ENCODE data around the gene PLEKHN1.

DNA sequence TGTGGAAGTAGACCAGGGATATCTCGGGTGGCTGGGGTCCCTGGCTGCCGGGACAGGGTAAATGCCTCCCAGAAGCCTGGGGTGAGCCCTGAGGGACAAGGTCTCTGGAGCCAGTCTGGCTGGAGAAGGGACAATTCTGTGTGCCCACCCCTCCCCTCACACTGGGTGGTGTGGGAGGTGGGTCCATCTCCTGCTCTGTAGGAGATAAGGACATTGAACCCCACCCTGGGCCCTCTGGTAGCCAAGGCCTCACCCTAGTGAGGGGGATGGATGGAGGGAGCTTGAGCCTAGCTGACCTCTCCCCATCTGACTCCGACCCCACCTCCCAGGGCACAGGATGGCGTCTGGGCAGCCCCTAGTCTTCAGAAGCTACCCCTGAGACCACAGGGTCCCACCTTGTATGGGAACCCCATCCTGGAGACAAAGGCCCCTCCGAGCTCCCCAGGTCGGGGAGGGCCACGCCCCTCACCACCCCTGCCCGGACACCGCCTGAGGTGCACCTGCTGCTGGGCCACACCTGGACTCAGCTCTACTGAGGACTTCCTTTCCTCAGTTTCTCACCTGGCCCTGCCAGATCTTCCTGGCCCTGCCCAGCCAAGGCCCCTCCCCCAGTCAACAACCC lies 58.0 kb downstream of the PLEKHN1 start:
- TF ChIP-seq EP300 (IDR thresholded peaks at IDR 0.05) (no peak), POLR2A (IDR thresholded peaks at IDR 0.05) (no peak), POLR2AphosphoS5 (IDR thresholded peaks at IDR 0.05) (no peak)
- TF ChIP-seq, protein P1, sequence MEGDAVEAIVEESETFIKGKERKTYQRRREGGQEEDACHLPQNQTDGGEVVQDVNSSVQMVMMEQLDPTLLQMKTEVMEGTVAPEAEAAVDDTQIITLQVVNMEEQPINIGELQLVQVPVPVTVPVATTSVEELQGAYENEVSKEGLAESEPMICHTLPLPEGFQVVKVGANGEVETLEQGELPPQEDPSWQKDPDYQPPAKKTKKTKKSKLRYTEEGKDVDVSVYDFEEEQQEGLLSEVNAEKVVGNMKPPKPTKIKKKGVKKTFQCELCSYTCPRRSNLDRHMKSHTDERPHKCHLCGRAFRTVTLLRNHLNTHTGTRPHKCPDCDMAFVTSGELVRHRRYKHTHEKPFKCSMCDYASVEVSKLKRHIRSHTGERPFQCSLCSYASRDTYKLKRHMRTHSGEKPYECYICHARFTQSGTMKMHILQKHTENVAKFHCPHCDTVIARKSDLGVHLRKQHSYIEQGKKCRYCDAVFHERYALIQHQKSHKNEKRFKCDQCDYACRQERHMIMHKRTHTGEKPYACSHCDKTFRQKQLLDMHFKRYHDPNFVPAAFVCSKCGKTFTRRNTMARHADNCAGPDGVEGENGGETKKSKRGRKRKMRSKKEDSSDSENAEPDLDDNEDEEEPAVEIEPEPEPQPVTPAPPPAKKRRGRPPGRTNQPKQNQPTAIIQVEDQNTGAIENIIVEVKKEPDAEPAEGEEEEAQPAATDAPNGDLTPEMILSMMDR (IDR thresholded peaks at IDR 0.05) = no peak
